GM23338 (cell line): ENCODE measurements around the gene PARVA. TPM values are rescaled to one million over a fixed set of nuclear protein-coding genes. Genes with fewer than 3 reads are reported as not detected.

ENCODE experiments used
- ATAC-seq: fragments of 200-7000 bp; cut with Tn5 transposase; 3 replicates; pipeline ENCODE4 v1.9.1; 2020
- DNase-seq: peaks from one replicate; pipeline ENCODE4 v3.0.0-alpha.2; 2015; ENCODE audit warnings: low spot score
- H2AFZ ChIP-seq: fragments of 200-600 bp; sonication (generic); 2 replicates; pipeline ENCODE4 v1.8.0; 2016; ENCODE audit warnings: antibody characterized with exemption, mild to moderate bottlenecking, moderate library complexity
- H3F3A ChIP-seq: fragments of 200-600 bp; sonication (generic); replicated peaks from 2 replicates; pipeline ENCODE4 v1.8.0; 2017; ENCODE audit warnings: antibody characterized with exemption, mixed run types, low read depth
- H3K27ac ChIP-seq: fragments of 200-600 bp; sonication (generic); 2 replicates; pipeline ENCODE4 v1.6.1; 2016; ENCODE audit warnings: low read depth
- H3K27me3 ChIP-seq: fragments of 200-600 bp; sonication (generic); 2 replicates; pipeline ENCODE4 v1.8.0; 2016; ENCODE audit warnings: mild to moderate bottlenecking, mixed run types, moderate library complexity; ENCODE audit not compliant: insufficient read depth
- H3K36me3 ChIP-seq: fragments of 200-600 bp; sonication (generic); 2 replicates; pipeline ENCODE4 v1.8.0; 2016; ENCODE audit warnings: mild to moderate bottlenecking; ENCODE audit not compliant: insufficient read depth
- H3K4me1 ChIP-seq: fragments of 200-600 bp; sonication (generic); 2 replicates; pipeline ENCODE4 v1.8.0; 2016; ENCODE audit warnings: mild to moderate bottlenecking, moderate library complexity; ENCODE audit not compliant: insufficient read depth
- H3K4me2 ChIP-seq: fragments of 200-600 bp; sonication (generic); 2 replicates; pipeline ENCODE4 v1.7.1; 2017; ENCODE audit warnings: mixed run types
- H3K4me3 ChIP-seq: fragments of 200-600 bp; sonication (generic); 2 replicates; pipeline ENCODE4 v1.6.1; 2016; ENCODE audit warnings: mixed run types
- H3K79me2 ChIP-seq: fragments of 200-600 bp; sonication (generic); replicated peaks from 2 replicates; pipeline ENCODE4 v1.8.0; 2017; ENCODE audit warnings: mild to moderate bottlenecking; ENCODE audit not compliant: insufficient read depth
- H3K9me2 ChIP-seq: fragments of 200-600 bp; sonication (generic); 2 replicates; pipeline ENCODE4 v1.8.0; 2017; ENCODE audit not compliant: insufficient read depth
- H4K20me1 ChIP-seq: fragments of 200-600 bp; sonication (generic); replicated peaks from 2 replicates; pipeline ENCODE4 v1.8.0; 2017; ENCODE audit warnings: mild to moderate bottlenecking; ENCODE audit not compliant: insufficient read depth
- H3K27ac Mint-ChIP-seq: 2 replicates; pipeline ENCODE4 v1.8.0; 2020; ENCODE audit warnings: inconsistent platforms, mild to moderate bottlenecking, moderate library complexity, mixed read lengths
- H3K27me3 Mint-ChIP-seq: 3 replicates; pipeline ENCODE4 v1.8.0; 2022; ENCODE audit warnings: low read depth, mild to moderate bottlenecking, moderate library complexity, mixed read lengths, inconsistent platforms; ENCODE audit not compliant: insufficient read depth, poor library complexity
- H3K36me3 Mint-ChIP-seq: 3 replicates; pipeline ENCODE4 v1.8.0; 2021; ENCODE audit warnings: low read depth, mild to moderate bottlenecking, inconsistent platforms, moderate library complexity, mixed read lengths
- H3K4me1 Mint-ChIP-seq: 3 replicates; pipeline ENCODE4 v1.8.0; 2020; ENCODE audit warnings: mild to moderate bottlenecking, inconsistent platforms, mixed read lengths
- H3K4me3 Mint-ChIP-seq: 3 replicates; pipeline ENCODE4 v1.8.0; 2021; ENCODE audit warnings: moderate library complexity, mild to moderate bottlenecking, inconsistent platforms, mixed read lengths
- H3K9me3 Mint-ChIP-seq: 3 replicates; pipeline ENCODE4 v1.8.0; 2020; ENCODE audit warnings: moderate library complexity, mild to moderate bottlenecking, inconsistent platforms, mixed read lengths
- CREB1 ChIP-seq: fragments of 250-450 bp; sonication (Bioruptor Pico); IDR thresholded peaks from 2 replicates; pipeline ENCODE4 v1.5.0; 2020; ENCODE audit warnings: low read depth, mild to moderate bottlenecking, moderate library complexity
- ETS1 ChIP-seq: IDR thresholded peaks from 2 replicates; pipeline ENCODE4 v1.6.1; 2016; ENCODE audit warnings: antibody characterized with exemption
- EZH2 ChIP-seq: fragments of 200-600 bp; sonication (generic); IDR thresholded peaks from one replicate; pipeline ENCODE4 v1.8.0; 2017; ENCODE audit warnings: antibody characterized with exemption, mild to moderate bottlenecking, low read depth; ENCODE audit not compliant: unreplicated experiment
- NANOG ChIP-seq: IDR thresholded peaks from 2 replicates; pipeline ENCODE4 v1.6.1; 2016; ENCODE audit warnings: antibody characterized with exemption, borderline replicate concordance
- REST ChIP-seq: IDR thresholded peaks from one replicate; pipeline ENCODE4 v1.6.1; 2018; ENCODE audit warnings: antibody characterized with exemption; ENCODE audit not compliant: unreplicated experiment
- ZNF114 ChIP-seq: fragments of 250-450 bp; sonication (Bioruptor Pico); IDR thresholded peaks from 2 replicates; pipeline ENCODE4 v1.5.0; 2020; ENCODE audit warnings: mild to moderate bottlenecking, moderate library complexity
- ZNF331 ChIP-seq: fragments of 250-450 bp; sonication (Bioruptor Pico); IDR thresholded peaks from 2 replicates; pipeline ENCODE4 v1.5.0; 2020; ENCODE audit warnings: low read depth, mild to moderate bottlenecking, moderate library complexity
- polyA plus RNA-seq: library from polyadenylated mRNA; unstranded; fragments of >200 nt; fragmentation: Nextera tagmentation; extraction: Ambion mirVana; gene quantifications from 2 replicates; pipeline ENCODE4 v1.2.1, GENCODE V29; 2016
- total RNA-seq: library from RNA; depleted of rRNA; stranded (reverse); fragments of >200 nt; shearing (Covaris generic); gene quantifications from 2 replicates; pipeline ENCODE4 v1.2.3, GENCODE V29; 2014
- TF ChIP-seq, protein P1 (sequence below): fragments of 250-450 bp; sonication (Bioruptor Pico); IDR thresholded peaks from 2 replicates; pipeline ENCODE4 v1.5.0; 2020; ENCODE audit warnings: mild to moderate bottlenecking, moderate library complexity

Gene PARVA
- total and polyA plus RNA-seq, 2 experiments from 2014 or later, result 5.8 to 6.9 TPM

- TF ChIP-seq, protein P1, sequence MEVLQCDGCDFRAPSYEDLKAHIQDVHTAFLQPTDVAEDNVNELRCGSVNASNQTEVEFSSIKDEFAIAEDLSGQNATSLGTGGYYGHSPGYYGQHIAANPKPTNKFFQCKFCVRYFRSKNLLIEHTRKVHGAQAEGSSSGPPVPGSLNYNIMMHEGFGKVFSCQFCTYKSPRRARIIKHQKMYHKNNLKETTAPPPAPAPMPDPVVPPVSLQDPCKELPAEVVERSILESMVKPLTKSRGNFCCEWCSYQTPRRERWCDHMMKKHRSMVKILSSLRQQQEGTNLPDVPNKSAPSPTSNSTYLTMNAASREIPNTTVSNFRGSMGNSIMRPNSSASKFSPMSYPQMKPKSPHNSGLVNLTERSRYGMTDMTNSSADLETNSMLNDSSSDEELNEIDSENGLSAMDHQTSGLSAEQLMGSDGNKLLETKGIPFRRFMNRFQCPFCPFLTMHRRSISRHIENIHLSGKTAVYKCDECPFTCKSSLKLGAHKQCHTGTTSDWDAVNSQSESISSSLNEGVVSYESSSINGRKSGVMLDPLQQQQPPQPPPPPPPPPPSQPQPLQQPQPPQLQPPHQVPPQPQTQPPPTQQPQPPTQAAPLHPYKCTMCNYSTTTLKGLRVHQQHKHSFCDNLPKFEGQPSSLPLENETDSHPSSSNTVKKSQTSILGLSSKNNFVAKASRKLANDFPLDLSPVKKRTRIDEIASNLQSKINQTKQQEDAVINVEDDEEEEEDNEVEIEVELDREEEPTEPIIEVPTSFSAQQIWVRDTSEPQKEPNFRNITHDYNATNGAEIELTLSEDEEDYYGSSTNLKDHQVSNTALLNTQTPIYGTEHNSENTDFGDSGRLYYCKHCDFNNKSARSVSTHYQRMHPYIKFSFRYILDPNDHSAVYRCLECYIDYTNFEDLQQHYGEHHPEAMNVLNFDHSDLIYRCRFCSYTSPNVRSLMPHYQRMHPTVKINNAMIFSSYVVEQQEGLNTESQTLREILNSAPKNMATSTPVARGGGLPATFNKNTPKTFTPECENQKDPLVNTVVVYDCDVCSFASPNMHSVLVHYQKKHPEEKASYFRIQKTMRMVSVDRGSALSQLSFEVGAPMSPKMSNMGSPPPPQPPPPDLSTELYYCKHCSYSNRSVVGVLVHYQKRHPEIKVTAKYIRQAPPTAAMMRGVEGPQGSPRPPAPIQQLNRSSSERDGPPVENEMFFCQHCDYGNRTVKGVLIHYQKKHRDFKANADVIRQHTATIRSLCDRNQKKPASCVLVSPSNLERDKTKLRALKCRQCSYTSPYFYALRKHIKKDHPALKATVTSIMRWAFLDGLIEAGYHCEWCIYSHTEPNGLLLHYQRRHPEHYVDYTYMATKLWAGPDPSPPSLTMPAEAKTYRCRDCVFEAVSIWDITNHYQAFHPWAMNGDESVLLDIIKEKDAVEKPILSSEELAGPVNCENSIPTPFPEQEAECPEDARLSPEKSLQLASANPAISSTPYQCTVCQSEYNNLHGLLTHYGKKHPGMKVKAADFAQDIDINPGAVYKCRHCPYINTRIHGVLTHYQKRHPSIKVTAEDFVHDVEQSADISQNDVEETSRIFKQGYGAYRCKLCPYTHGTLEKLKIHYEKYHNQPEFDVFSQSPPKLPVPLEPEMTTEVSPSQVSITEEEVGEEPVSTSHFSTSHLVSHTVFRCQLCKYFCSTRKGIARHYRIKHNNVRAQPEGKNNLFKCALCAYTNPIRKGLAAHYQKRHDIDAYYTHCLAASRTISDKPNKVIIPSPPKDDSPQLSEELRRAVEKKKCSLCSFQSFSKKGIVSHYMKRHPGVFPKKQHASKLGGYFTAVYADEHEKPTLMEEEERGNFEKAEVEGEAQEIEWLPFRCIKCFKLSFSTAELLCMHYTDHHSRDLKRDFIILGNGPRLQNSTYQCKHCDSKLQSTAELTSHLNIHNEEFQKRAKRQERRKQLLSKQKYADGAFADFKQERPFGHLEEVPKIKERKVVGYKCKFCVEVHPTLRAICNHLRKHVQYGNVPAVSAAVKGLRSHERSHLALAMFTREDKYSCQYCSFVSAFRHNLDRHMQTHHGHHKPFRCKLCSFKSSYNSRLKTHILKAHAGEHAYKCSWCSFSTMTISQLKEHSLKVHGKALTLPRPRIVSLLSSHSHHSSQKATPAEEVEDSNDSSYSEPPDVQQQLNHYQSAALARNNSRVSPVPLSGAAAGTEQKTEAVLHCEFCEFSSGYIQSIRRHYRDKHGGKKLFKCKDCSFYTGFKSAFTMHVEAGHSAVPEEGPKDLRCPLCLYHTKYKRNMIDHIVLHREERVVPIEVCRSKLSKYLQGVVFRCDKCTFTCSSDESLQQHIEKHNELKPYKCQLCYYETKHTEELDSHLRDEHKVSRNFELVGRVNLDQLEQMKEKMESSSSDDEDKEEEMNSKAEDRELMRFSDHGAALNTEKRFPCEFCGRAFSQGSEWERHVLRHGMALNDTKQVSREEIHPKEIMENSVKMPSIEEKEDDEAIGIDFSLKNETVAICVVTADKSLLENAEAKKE (CRISPR knock-in tag), result no peak
- no peak for TF ChIP-seq ZNF114 (CRISPR knock-in tag)
Measured at GRCh38 chr11:12444601-12445000, 67.2 kb downstream of the PARVA start (continued).

DNA sequence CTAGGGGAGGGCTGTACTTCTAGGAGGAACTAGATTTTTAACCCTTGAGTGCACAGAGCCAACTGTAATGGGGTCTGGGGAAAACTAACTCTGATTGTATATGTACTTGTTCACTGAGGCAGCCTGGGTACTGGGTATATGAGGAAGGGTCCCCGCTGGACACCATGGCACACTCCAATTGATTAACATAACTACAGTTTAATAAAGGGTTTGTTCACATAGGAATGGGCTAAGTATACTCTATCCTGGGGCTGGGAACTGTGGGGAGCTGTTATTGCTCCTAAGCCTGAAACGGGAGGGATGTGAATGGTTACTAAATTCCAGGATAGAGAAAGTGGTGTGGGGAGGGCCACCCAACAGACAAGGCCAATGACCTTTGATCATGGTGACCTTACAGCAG lies 67.6 kb downstream of the PARVA start:
- peaks cover 6% of the 10 kb centered on the region for H3K27me3 Mint-ChIP-seq
- H3K4me2 ChIP-seq, result no peak overlapping the region
- H3K27me3 ChIP-seq, result no peaks in the 10 kb centered on the region
- H3K9me2 ChIP-seq, result no peaks in the 10 kb centered on the region
- ATAC-seq (no peak), DNase-seq (no peak)
- H4K20me1 ChIP-seq, result no peaks in the 10 kb centered on the region
- no peak overlapping the region for H3K4me3 Mint-ChIP-seq
- no peaks in the 10 kb centered on the region; the same call in 1 of the 2 replicates for H3K36me3 ChIP-seq
- H3K27ac ChIP-seq, result no peak overlapping the region
- H3K4me3 ChIP-seq, result no peak overlapping the region
- H3F3A ChIP-seq, result no peaks in the 10 kb centered on the region
- peaks cover 10% of the 10 kb centered on the region for H3K9me3 Mint-ChIP-seq
- H2AFZ ChIP-seq, result no peak overlapping the region
- H3K79me2 ChIP-seq, result no peaks in the 10 kb centered on the region; the same call in 1 of the 2 replicates
- peaks cover 4% of the 10 kb centered on the region for H3K4me1 Mint-ChIP-seq
- peaks cover 15% of the 10 kb centered on the region for H3K36me3 Mint-ChIP-seq
- peak overlapping the region; percentile 17; the same call in 1 of the 2 replicates for H3K27ac Mint-ChIP-seq
- H3K4me1 ChIP-seq, result peaks cover 5% of the 10 kb centered on the region; the same call in 1 of the 2 replicates
- TF ChIP-seq EZH2 (no peak), ZNF331 (CRISPR knock-in tag) (no peak), CREB1 (CRISPR knock-in tag) (no peak), REST (no peak), ETS1 (no peak), ZNF114 (CRISPR knock-in tag) (no peak), NANOG (no peak)
